ENCODE data around the gene LRTM2. TPM values are rescaled to one million over a fixed set of nuclear protein-coding genes. Genes with fewer than 3 reads are reported as not detected.

Gene LRTM2
- total and polyA plus RNA-seq, 2 of the 4 experiments (the other 2 are of a cell fraction): not detected

DNA sequence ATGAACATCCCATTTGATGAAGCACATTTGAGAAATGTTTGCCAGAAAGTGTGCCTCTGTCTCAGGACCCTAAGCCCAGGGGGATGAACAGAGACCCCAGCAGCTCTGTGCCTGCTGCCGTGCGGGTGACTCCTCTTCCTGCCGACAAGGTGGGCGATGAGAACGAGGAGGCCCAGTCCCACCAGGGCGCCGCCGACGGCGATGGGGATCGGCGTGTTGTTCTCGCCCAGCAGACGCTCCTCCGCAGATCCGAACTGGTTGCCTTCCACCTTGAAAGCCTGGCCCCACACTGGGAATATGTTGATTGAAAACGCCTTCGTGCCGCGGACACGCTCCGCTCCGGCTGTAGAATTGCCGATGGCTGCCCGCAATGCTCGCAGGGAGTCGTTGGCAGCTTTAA lies 44.1 kb downstream of the LRTM2 start:
- no peak overlapping the region for H3K18ac ChIP-seq (ENCODE audit: low read depth, low read length)
- TF ChIP-seq BHLHE40 (IDR thresholded peaks at IDR 0.05; ENCODE audit: low read depth, low read length) (no peak), RAD21 (IDR thresholded peaks at IDR 0.05; ENCODE audit: low read length) (no peak), MXI1 (IDR thresholded peaks at IDR 0.05; ENCODE audit: borderline replicate concordance, low read depth, low read length) (no peak), CEBPB (IDR thresholded peaks at IDR 0.05; ENCODE audit: low read depth, low read length) (no peak), POLR2A (IDR thresholded peaks at IDR 0.05; ENCODE audit: low read depth, low read length) (no peak), SMC3 (IDR thresholded peaks at IDR 0.05; ENCODE audit: low read depth, low read length) (no peak), FOS (IDR thresholded peaks at IDR 0.05; ENCODE audit: low read depth, low read length) (no peak), CHD1 (IDR thresholded peaks at IDR 0.05; ENCODE audit: low read depth, low read length) (no peak)
- TF ChIP-seq, protein P1, sequence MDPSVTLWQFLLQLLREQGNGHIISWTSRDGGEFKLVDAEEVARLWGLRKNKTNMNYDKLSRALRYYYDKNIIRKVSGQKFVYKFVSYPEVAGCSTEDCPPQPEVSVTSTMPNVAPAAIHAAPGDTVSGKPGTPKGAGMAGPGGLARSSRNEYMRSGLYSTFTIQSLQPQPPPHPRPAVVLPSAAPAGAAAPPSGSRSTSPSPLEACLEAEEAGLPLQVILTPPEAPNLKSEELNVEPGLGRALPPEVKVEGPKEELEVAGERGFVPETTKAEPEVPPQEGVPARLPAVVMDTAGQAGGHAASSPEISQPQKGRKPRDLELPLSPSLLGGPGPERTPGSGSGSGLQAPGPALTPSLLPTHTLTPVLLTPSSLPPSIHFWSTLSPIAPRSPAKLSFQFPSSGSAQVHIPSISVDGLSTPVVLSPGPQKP (IDR thresholded peaks at IDR 0.05; ENCODE audit: borderline replicate concordance, low read depth, low read length): no peak
- TF ChIP-seq, protein P2, sequence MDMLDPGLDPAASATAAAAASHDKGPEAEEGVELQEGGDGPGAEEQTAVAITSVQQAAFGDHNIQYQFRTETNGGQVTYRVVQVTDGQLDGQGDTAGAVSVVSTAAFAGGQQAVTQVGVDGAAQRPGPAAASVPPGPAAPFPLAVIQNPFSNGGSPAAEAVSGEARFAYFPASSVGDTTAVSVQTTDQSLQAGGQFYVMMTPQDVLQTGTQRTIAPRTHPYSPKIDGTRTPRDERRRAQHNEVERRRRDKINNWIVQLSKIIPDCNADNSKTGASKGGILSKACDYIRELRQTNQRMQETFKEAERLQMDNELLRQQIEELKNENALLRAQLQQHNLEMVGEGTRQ (IDR thresholded peaks at IDR 0.05; ENCODE audit: low read depth, low read length): no peak
- no peak overlapping the region for H3K4ac ChIP-seq (ENCODE audit: low read depth, low read length)
- no peak overlapping the region for H2BK20ac ChIP-seq (ENCODE audit: low read depth, low read length)
- in situ Hi-C loops (cut with MboI; ENCODE audit: low sequenced_read_pairs) (no loop called here), dilution Hi-C loops (cut with HindIII; ENCODE audit: low sequenced_read_pairs, unreplicated experiment) (no loop called here), intact Hi-C loops (cut with micrococcal nuclease) (no loop called here)
- no peak overlapping the region for H3K4me3 ChIP-seq (ENCODE audit: insufficient read depth, low read depth, low read length)
- no peak overlapping the region for H2BK5ac ChIP-seq (ENCODE audit: low read depth, low read length, poor library complexity, severe bottlenecking)
- H3K56ac ChIP-seq (ENCODE audit: extremely low read depth, insufficient read depth, low read length): no peak overlapping the region
- H3K79me1 ChIP-seq (ENCODE audit: low read depth in 1 of 2, low read length in 2 of 2): no peaks in the 10 kb centered on the region
- ChIA-PET POLR2A (ENCODE audit: unreplicated experiment) (no interaction called here), CTCF (no interaction called here)
- H3K23ac ChIP-seq (ENCODE audit: low read depth, low read length): no peak overlapping the region
- WGBS, 2 experiments (ENCODE audit: extremely low coverage in 2 of 2, insufficient read length in 1 of 2): 70% methylated on average over 11 of the region's 27 CpGs; no CpG with 5 or more reads in 1 of the 2 experiments
- peaks cover 35% of the 10 kb centered on the region for H3K27me3 ChIP-seq (ENCODE audit: control insufficient read depth, insufficient read depth, low read length)
- no peak overlapping the region for H4K91ac ChIP-seq (ENCODE audit: insufficient read depth, low read depth, low read length)
- DNase-seq (no peak), ATAC-seq (ENCODE audit: low read depth) (no peak)
- no peak overlapping the region for H3K14ac ChIP-seq (replicated peaks; ENCODE audit: low read depth, low read length)
- no peak overlapping the region for H2BK15ac ChIP-seq (ENCODE audit: low read depth, low read length)
- H2AK9ac ChIP-seq (replicated peaks; ENCODE audit: low read depth, low read length, poor library complexity): no peak overlapping the region
- no peak overlapping the region for H3K27ac ChIP-seq (ENCODE audit: insufficient read depth, low read length)
- no peak overlapping the region for H4K8ac ChIP-seq (ENCODE audit: low read depth in 2 of 2, low read length in 2 of 2)
- H2AFZ ChIP-seq (replicated peaks; ENCODE audit: low read length, poor library complexity): no peak overlapping the region
- H4K5ac ChIP-seq (ENCODE audit: low read depth, low read length): no peak overlapping the region
- H3K36me3 ChIP-seq (ENCODE audit: control insufficient read depth, insufficient read depth, low read length): no peaks in the 10 kb centered on the region
- H3K4me1 ChIP-seq (ENCODE audit: control insufficient read depth, insufficient read depth, low read length): no peaks in the 10 kb centered on the region; the same call in 1 of the 2 replicates
- H3K9me1 ChIP-seq (ENCODE audit: insufficient read depth, low read length): no peaks in the 10 kb centered on the region
- H4K20me1 ChIP-seq (ENCODE audit: insufficient read depth, low read length): no peaks in the 10 kb centered on the region
- no peak overlapping the region for H2BK120ac ChIP-seq (ENCODE audit: low read depth, low read length)
- no peak overlapping the region for H3K4me2 ChIP-seq (ENCODE audit: low read depth, low read length)
- no TSS peak for BruUV-seq (replicated peaks)
- H3K9me3 ChIP-seq (ENCODE audit: control insufficient read depth, insufficient read depth, low read length): peaks cover 8% of the 10 kb centered on the region
- no peak overlapping the region for H3K9ac ChIP-seq (ENCODE audit: low read depth, low read length)
- no peak overlapping the region for H2AK5ac ChIP-seq (ENCODE audit: low read depth, low read length)

Measured in IMR-90 (cell line).